Uterine smooth muscle cell (primary cell): ENCODE results near the gene TRIM27. TPM values are rescaled to one million over a fixed set of nuclear protein-coding genes. Genes with fewer than 3 reads are reported as not detected.

Source experiments
- total RNA-seq: library from RNA; depleted of rRNA; stranded (reverse); fragments of >200 nt; gene quantifications from 2 replicates; pipeline ENCODE4 v1.2.3, GENCODE V29; 2014

Gene TRIM27, protein sequence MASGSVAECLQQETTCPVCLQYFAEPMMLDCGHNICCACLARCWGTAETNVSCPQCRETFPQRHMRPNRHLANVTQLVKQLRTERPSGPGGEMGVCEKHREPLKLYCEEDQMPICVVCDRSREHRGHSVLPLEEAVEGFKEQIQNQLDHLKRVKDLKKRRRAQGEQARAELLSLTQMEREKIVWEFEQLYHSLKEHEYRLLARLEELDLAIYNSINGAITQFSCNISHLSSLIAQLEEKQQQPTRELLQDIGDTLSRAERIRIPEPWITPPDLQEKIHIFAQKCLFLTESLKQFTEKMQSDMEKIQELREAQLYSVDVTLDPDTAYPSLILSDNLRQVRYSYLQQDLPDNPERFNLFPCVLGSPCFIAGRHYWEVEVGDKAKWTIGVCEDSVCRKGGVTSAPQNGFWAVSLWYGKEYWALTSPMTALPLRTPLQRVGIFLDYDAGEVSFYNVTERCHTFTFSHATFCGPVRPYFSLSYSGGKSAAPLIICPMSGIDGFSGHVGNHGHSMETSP
- total RNA-seq, result 59.9 and 72.1 TPM in 2 replicates

DNA sequence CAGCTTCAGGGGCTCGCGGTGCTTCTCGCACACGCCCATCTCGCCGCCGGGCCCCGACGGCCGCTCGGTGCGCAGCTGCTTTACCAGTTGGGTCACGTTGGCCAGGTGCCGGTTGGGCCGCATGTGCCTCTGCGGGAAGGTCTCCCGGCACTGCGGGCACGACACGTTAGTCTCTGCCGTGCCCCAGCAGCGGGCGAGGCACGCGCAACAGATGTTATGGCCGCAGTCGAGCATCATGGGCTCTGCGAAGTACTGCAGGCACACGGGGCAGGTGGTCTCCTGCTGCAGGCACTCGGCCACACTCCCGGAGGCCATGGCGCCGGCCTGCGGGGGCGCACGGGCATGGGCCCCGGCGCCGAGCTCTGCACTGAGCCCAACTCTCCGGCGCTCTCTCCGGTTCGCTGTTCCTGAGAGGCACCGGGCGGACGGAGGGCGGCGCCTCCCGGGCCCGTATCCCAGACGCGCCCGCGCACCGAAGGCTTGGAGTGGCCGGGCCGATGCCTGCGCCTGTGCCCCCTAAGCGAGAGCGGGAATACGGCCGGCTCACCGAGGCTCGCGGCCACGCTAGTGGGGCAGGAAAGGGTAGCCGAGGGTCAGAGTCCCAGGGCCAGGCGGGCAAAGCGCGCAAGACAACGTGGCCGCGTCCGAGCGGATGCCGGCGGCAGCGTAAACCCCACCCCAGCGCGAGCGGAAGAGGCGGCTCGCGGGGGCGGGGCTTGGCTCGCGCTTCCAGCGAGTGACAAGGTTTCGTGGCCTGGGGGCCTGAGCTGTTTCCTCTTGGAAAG is at the start of gene TRIM27:
TRIM27 (minus strand) TSS at position 668 of the 785 bp plus-strand sequence; CDS start at position 315, 353 bp downstream.

Other genes starting within 250 kb of the TRIM27 start
- 1.7 and 2.9 TPM in 2 replicates for gene ZNF311, start 81.3 kb upstream of the TRIM27 start, total RNA-seq
- gene OR2W1, start 121.2 kb upstream of the TRIM27 start, total RNA-seq, result not detected in 2 replicates
- gene OR2B3, start 163.3 kb upstream of the TRIM27 start, total RNA-seq, result not detected in 2 replicates
- not detected in 2 replicates for gene OR2J1, start 175.5 kb upstream of the TRIM27 start, total RNA-seq
- gene OR2J3, start 184.1 kb upstream of the TRIM27 start, total RNA-seq, result not detected in 2 replicates
- gene OR2J2, start 246.9 kb upstream of the TRIM27 start, total RNA-seq, result not detected in 2 replicates